Stimulated activated CD4-positive, alpha-beta T cell treated with anti-CD3 and anti-CD28 coated beads, TNF-alpha, amount 100 ng/mL, for 4 hours (primary cell): Measurements from ENCODE around the gene TMEM150C.
"Not testable (repeated sequence)": the region's sequence is repeated elsewhere in the genome, so short reads cannot be mapped to it uniquely, and the experiment has no call there.

Experiments used
- DNase-seq, 3 experiments: peaks; one replicate each; pipeline ENCODE4 v3.0.0-alpha.2; 2020; ENCODE audit warnings: low read depth in 3 of 3

TMEM150C gene

GRCh38 chr4:82569076-82569475, 7.3 kb upstream of the TMEM150C start:
- DNase-seq: no peak

- no peak for DNase-seq
Measured at GRCh38 chr4:82567444-82567843, 5.7 kb upstream of the TMEM150C start.

- DNase-seq: no peak
Measured at GRCh38 chr4:82562564-82562854, 721 bp upstream of the TMEM150C start.

GRCh38 chr4:82560853-82561785, 669 bp downstream of the TMEM150C start:
- no peak for DNase-seq

- no peak for DNase-seq
Measured at GRCh38 chr4:82559735-82560120, 2.1 kb downstream of the TMEM150C start.

GRCh38 chr4:82559090-82559734, 2.6 kb downstream of the TMEM150C start:
- not testable (repeated sequence) for DNase-seq

- DNase-seq: no peak
Measured at GRCh38 chr4:82555276-82555675, 6.5 kb downstream of the TMEM150C start.

GRCh38 chr4:82553020-82553419, 8.8 kb downstream of the TMEM150C start:
- DNase-seq: no peak

- DNase-seq: no peak
Measured at GRCh38 chr4:82551734-82552133, 10.1 kb downstream of the TMEM150C start.

GRCh38 chr4:82547850-82548249, 13.9 kb downstream of the TMEM150C start:
- DNase-seq: not testable (repeated sequence)

- no peak for DNase-seq
Measured at GRCh38 chr4:82543131-82543530, 18.7 kb downstream of the TMEM150C start.

GRCh38 chr4:82542642-82543041, 19.1 kb downstream of the TMEM150C start:
- DNase-seq: no peak

GRCh38 chr4:82529322-82529721, 32.5 kb downstream of the TMEM150C start:
- DNase-seq: no peak

GRCh38 chr4:82528868-82529267, 32.9 kb downstream of the TMEM150C start:
- DNase-seq: no peak

GRCh38 chr4:82528074-82528473, 33.7 kb downstream of the TMEM150C start:
- DNase-seq: no peak

- DNase-seq: no peak
Measured at GRCh38 chr4:82525307-82525911, 36.4 kb downstream of the TMEM150C start.

- DNase-seq: no peak
Measured at GRCh38 chr4:82524570-82525152, 37.1 kb downstream of the TMEM150C start.

- DNase-seq: no peak
Measured at GRCh38 chr4:82523179-82523578, 38.6 kb downstream of the TMEM150C start.

GRCh38 chr4:82522472-82522871, 39.3 kb downstream of the TMEM150C start:
- DNase-seq: no peak

- DNase-seq: no peak
Measured at GRCh38 chr4:82521283-82521682, 40.5 kb downstream of the TMEM150C start.

- DNase-seq: no peak
Measured at GRCh38 chr4:82519776-82520175, 42.0 kb downstream of the TMEM150C start.

- DNase-seq: no peak
Measured at GRCh38 chr4:82519072-82519471, 42.7 kb downstream of the TMEM150C start.

- DNase-seq: no peak
Measured at GRCh38 chr4:82517043-82517442, 44.7 kb downstream of the TMEM150C start.
